T-helper 1 cell treated with Interleukin-12 subunit alpha and Interleukin-12 subunit beta and Interleukin-4 antibody, amounts not matched to agents 30 μg/mL and 1 μg/mL, for 36 hours (primary cell): ENCODE data around the gene IL17B.
"Not testable (repeated sequence)": the region's sequence is repeated elsewhere in the genome, so short reads cannot be mapped to it uniquely, and the experiment has no call there.

Experiments
- H3K27ac Mint-ChIP-seq: one replicate; pipeline ENCODE4 v1.8.0; 2021; ENCODE audit warnings: mild to moderate bottlenecking, mixed read lengths
- H3K27me3 Mint-ChIP-seq: one replicate; pipeline ENCODE4 v1.8.0; 2021; ENCODE audit warnings: low read depth, mixed read lengths
- H3K36me3 Mint-ChIP-seq: one replicate; pipeline ENCODE4 v1.8.0; 2021; ENCODE audit warnings: low read depth, mixed read lengths
- H3K4me1 Mint-ChIP-seq: one replicate; pipeline ENCODE4 v1.8.0; 2021; ENCODE audit warnings: low read depth, mixed read lengths
- H3K4me3 Mint-ChIP-seq: one replicate; pipeline ENCODE4 v1.8.0; 2021; ENCODE audit warnings: mild to moderate bottlenecking, moderate library complexity, mixed read lengths
- H3K9me3 Mint-ChIP-seq: one replicate; pipeline ENCODE4 v1.8.0; 2021; ENCODE audit warnings: mixed read lengths

IL17B gene

DNA sequence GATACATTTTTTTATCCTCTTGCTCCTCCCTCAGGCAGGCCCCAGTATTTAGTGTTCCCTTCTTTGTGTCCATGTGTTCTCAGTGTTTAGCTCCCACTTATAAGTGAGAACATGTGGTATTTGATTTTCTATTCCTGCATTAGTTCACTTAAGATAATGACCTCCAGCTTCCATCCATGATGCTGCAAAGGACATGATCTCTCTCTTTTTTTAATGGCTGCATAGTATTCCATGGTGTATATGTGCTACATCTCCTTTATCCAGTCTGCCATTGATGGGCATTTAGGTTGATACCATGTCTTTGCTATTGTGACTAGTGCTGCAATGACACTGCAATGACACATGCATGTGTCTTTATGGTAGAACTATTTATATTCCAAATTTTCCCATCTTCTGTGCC, 15.9 kb upstream of the IL17B start:
- not testable (repeated sequence) for H3K4me3 Mint-ChIP-seq, H3K36me3 Mint-ChIP-seq, H3K4me1 Mint-ChIP-seq, H3K9me3 Mint-ChIP-seq, H3K27ac Mint-ChIP-seq
- H3K27me3 Mint-ChIP-seq, result peaks cover 13% of the 10 kb centered on the region

DNA sequence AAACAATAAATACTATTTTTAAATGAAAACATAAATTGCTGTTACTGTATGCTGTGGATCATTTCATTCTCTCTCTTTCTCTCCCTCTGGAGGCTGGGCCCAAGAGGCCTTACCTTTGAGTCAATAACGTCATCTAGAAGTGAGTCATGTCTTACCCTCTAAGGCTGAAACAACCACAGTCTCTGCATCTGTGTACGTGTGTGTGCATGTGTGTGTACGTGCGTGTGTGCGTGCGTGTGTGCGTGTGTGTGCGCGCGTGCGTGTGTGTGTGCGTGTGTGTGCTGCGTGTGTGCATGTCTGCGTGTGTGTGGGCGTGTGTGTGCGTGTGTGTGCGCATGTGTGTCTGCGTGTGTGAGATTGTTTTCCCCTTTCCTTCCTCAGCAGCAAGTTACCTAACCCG, 13.6 kb upstream of the IL17B start:
- no peaks in the 10 kb centered on the region for H3K9me3 Mint-ChIP-seq
- peaks cover 6% of the 10 kb centered on the region for H3K27me3 Mint-ChIP-seq
- no peaks in the 10 kb centered on the region for H3K36me3 Mint-ChIP-seq
- no peak overlapping the region for H3K27ac Mint-ChIP-seq
- H3K4me3 Mint-ChIP-seq, result no peak overlapping the region
- H3K4me1 Mint-ChIP-seq, result no peaks in the 10 kb centered on the region

DNA sequence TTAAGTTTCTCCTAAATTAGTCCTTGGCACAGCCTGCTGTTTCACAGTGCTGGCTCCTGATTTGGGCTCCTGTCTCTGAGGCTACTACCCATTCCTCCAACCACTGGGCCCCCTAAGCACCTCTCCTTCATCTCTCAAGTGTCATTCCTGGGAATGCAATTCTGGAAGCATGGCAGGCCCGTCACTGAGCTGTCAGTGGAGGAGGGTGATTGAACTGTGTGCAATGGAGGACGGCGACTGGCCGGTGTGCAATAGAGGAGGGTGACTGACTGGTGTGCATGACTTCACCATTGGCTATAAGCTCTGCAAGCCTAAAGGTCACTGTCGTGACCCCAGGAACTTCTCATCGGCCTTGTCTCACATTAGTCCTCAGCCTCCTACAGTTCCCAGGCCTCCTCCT, 12.4 kb upstream of the IL17B start:
- no peaks in the 10 kb centered on the region for H3K4me1 Mint-ChIP-seq
- no peak overlapping the region for H3K4me3 Mint-ChIP-seq
- no peaks in the 10 kb centered on the region for H3K9me3 Mint-ChIP-seq
- H3K27ac Mint-ChIP-seq, result no peak overlapping the region
- H3K27me3 Mint-ChIP-seq, result peaks cover 10% of the 10 kb centered on the region
- no peaks in the 10 kb centered on the region for H3K36me3 Mint-ChIP-seq

DNA sequence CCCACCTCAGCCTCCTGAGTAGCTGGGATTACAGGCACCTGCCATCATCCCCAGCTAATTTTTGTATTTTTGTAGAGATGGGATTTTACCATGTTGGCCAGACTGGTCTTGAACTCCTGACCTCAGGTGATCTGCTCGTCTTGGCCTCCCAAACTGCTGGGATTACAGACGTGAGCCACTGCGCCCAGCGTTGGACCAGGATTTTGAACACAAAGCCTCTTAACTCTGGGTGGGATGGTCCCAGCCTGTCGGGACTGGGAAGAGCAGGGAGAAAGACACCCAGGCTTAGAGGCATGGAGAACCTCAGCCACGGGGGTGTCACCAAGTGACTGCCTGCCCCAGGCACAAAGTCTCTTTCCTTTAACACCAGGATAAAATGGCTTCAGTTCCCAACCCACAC, 12.0 kb upstream of the IL17B start:
- H3K4me3 Mint-ChIP-seq, H3K9me3 Mint-ChIP-seq, H3K27ac Mint-ChIP-seq, H3K4me1 Mint-ChIP-seq, H3K36me3 Mint-ChIP-seq, H3K27me3 Mint-ChIP-seq: not testable (repeated sequence)

DNA sequence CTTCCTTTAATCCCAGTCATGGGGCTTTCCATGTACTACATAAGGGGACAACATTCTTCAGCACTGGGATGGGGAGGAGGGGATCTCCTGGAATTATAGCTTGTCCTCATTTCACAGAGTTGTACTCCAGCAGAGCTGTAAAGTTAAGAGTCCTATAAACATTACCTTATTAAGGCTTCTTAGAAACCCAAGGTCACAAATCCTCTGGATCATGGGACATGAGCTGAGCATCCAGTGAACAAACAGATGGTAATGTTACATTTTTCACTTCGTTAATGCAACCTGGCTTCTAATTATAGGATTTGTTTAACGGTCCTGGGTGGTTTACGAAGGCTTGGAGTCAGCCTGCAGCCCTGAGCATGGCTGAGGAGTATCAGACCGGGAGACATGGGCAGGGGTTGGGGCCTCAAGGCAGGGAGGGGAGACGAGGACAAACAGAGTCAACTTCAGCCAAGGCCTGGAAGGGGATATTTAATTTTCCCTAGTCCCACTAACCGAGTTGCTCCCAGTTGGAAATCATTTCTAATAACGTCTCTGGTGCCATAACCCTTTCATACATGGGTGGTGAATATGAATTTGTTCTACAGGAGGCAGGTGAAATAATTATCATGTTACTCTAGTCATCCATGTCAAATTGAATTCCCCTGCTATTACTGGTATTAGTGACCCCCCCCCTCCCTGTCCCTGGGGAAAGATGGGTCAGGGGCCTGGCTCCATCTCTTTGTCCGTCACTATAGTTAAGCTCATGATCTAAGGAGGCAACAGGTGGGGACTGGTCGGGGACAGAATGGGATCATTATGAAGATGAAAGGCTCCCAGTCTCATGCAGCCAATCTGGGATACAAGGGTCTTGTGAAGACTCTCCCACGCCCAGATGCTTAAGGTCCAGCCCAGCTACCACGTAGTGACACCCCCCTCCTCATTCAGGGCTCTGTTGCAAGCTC, 10.7 kb upstream of the IL17B start:
- H3K36me3 Mint-ChIP-seq, result no peaks in the 10 kb centered on the region
- H3K9me3 Mint-ChIP-seq, result no peaks in the 10 kb centered on the region
- no peak overlapping the region for H3K27ac Mint-ChIP-seq
- H3K4me1 Mint-ChIP-seq, result no peaks in the 10 kb centered on the region
- H3K27me3 Mint-ChIP-seq, result peaks cover 7% of the 10 kb centered on the region
- no peak overlapping the region for H3K4me3 Mint-ChIP-seq

DNA sequence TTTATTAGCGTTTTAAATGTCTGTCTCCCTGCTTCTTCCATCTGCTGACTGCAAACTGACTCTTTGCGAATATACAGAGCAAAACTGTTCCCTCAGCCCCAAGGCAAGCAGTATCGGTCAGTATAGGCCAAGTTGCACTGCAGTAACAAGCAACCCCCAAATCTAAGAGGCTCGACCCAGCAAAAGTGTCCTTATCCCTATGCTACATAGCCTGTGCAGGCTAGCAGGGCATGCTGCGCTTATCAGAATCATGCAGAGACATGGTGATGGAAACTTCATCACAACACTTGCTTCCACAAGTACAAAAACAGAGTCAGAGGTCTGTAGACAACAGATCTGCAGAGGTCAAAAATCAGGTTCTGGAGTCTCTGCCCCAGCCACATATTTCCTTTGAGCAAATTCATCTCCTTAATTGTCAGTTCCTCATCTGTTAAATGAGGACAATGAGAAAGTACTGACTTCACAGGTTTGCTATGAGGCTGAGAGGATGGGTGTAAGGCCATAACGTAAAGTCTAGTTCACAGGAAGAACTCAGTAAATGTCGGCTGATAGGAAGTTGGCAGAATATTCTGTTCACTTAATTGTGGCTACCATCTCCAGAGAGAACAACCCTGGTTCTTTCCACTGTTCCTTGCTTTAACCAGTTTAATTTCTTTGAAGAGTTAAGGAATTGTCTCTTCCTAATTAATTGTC, 9.6 kb upstream of the IL17B start:
- Mint-ChIP-seq H3K27me3 (peaks cover 4% of the 10 kb centered on the region), H3K4me1 (no peaks in the 10 kb centered on the region), H3K27ac (no peak overlapping the region), H3K9me3 (no peaks in the 10 kb centered on the region), H3K4me3 (no peak overlapping the region), H3K36me3 (no peaks in the 10 kb centered on the region)

DNA sequence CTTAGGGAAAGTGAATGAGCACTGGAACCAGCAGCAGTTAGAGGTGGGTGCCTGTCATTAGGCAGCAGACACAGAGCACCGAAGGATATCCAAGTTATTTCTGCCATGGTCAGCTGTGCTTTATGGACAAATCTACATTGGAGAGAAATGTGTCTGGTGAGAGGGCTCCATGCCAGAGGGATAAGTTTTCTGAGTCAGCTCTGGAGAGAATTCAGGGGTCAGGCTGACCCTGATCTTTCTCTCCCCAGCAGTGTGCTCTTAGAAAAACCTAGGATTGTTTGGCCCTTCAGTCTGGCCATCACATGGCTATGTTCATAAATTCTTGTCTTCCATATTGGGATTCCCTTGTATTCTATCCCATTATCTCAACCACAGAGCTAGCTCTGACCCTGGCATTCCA, 8.9 kb upstream of the IL17B start:
- Mint-ChIP-seq H3K27ac (no peak overlapping the region), H3K9me3 (no peaks in the 10 kb centered on the region), H3K27me3 (peaks cover 4% of the 10 kb centered on the region), H3K36me3 (no peaks in the 10 kb centered on the region), H3K4me1 (no peaks in the 10 kb centered on the region), H3K4me3 (no peak overlapping the region)

DNA sequence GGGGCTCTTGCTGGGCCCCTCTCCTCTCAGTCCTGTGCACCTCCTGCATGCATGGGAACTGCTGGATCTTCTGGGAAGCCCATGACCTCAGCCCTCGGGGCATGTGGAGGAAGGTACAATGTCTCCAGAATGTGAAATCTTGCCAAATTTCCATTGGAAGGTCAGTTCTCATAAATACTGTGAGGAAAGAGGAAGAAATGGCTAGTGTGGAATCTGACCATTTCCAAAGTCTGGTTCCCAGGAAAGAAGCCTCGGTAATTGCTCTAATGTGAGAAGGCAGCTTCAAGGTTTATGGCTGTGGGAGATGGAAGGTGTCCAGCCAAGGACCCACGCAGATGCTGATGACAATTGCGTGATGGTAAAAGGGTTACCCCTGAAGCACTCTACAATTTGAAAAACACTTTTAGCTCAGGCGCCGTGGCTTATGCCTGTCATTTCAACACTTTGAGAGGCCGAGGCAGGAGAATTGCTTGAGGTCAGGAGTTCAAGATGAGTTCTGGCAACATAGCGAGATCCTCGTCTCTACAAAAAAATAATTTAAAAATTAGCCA, 8.1 kb upstream of the IL17B start:
- H3K27ac Mint-ChIP-seq, result no peak overlapping the region
- no peaks in the 10 kb centered on the region for H3K9me3 Mint-ChIP-seq
- no peaks in the 10 kb centered on the region for H3K36me3 Mint-ChIP-seq
- peaks cover 4% of the 10 kb centered on the region for H3K27me3 Mint-ChIP-seq
- H3K4me3 Mint-ChIP-seq, result no peak overlapping the region
- H3K4me1 Mint-ChIP-seq, result no peaks in the 10 kb centered on the region

DNA sequence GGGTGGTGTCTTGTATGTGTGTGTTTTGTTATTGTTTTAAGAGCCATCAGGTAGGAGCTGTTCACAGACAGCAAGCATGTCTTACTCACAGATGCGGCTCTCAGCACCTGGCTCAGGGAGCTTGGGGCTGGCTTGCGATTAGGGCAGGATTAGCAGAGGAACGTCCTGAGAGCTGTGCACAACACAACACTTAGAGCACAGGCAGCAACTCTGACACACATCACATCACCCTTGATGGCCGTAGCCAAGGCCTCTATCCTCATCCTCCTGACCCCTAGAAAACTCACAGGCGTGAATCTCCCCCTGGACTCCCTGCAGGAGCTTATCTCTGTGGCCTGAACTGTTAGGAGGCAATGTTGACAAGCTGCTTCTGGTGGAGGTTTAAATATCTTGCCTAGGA, 7.1 kb upstream of the IL17B start:
- no peaks in the 10 kb centered on the region for H3K9me3 Mint-ChIP-seq
- H3K27ac Mint-ChIP-seq, result no peak overlapping the region
- H3K27me3 Mint-ChIP-seq, result peaks cover 4% of the 10 kb centered on the region
- no peaks in the 10 kb centered on the region for H3K36me3 Mint-ChIP-seq
- no peaks in the 10 kb centered on the region for H3K4me1 Mint-ChIP-seq
- H3K4me3 Mint-ChIP-seq, result no peak overlapping the region

DNA sequence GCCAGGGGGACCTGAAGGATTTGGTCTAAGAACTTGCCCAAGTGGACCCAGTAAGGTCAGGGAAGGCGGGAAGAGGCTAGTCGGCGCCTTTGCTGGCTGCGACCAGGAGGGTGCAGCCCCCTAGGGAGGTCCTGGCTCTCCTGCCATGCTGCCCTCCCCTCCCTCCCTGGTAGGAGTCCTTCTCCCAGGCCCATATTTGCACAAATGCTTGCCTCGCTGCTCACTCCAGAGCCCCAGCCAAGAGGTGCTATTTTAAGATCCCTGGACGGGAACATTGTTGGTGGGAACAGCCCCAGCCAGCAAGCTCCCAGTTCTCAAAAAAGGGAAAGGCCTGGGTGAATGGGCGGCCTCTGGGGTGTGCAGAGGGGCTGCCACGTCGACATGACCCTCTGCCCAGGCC, 4.3 kb upstream of the IL17B start:
- H3K4me3 Mint-ChIP-seq, result no peak overlapping the region
- H3K9me3 Mint-ChIP-seq, result no peaks in the 10 kb centered on the region

DNA sequence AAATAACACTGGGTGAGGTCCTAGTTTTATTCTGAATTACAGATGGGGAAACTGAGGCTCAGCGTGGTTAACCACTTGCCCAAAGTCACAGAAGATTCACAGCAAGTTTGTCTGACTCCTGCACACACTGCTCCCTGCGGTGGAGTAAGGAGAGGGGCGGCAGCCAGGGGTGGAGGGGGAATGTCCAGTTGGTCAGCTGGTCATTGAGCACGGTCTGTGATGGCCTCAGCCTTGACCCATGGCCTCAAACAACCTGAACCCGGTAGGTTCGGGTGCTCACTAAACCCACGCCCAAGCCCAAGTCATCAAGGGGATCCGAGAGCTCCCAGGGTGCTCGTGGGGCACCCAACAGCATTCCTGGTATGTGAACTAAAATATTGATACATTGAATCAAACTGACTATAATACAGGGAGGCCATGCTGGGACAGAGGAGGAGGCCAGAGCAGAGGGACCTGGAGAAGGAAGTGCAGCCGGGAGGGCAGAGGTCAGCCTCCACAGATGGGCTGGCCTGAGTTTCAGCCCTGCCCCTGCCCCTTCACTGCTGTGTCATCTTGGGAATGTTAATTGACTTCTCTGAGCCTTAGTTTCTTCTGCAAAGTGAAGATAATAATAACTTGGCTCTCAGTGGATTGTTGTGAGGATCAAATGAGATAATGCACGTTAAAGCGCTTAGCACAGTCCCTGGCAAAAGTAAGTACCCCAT, 3.6 kb upstream of the IL17B start:
- no peaks in the 10 kb centered on the region for H3K9me3 Mint-ChIP-seq
- no peak overlapping the region for H3K27ac Mint-ChIP-seq
- no peaks in the 10 kb centered on the region for H3K36me3 Mint-ChIP-seq
- H3K4me3 Mint-ChIP-seq, result no peak overlapping the region
- H3K4me1 Mint-ChIP-seq, result no peaks in the 10 kb centered on the region
- peaks cover 4% of the 10 kb centered on the region for H3K27me3 Mint-ChIP-seq

More for the DNA sequence above, 4.3 kb upstream of the IL17B start:
- H3K27ac Mint-ChIP-seq, result no peak overlapping the region
- H3K4me1 Mint-ChIP-seq, result no peaks in the 10 kb centered on the region
- H3K27me3 Mint-ChIP-seq, result peaks cover 4% of the 10 kb centered on the region
- no peaks in the 10 kb centered on the region for H3K36me3 Mint-ChIP-seq

DNA sequence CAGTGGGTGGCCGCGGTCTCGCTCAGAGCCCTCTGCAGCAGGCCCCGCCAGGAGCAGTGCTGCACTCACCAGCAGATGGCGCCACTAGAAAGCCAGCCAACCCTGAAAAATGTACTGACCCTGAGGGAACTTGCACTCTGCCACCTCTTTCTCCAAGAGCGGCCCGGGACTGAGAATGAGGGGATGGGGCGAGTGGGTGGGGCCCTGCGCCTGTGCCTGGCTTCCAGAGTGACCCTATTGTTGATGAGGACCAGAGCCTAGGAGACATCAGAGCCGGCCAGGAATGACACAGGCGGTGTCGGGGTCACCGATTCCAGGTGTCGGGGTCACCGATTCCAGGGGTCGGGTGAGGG, 2.9 kb upstream of the IL17B start:
- Mint-ChIP-seq H3K4me1 (no peaks in the 10 kb centered on the region), H3K9me3 (no peaks in the 10 kb centered on the region), H3K36me3 (no peaks in the 10 kb centered on the region), H3K27ac (no peak overlapping the region), H3K27me3 (peaks cover 2% of the 10 kb centered on the region), H3K4me3 (no peak overlapping the region)

DNA sequence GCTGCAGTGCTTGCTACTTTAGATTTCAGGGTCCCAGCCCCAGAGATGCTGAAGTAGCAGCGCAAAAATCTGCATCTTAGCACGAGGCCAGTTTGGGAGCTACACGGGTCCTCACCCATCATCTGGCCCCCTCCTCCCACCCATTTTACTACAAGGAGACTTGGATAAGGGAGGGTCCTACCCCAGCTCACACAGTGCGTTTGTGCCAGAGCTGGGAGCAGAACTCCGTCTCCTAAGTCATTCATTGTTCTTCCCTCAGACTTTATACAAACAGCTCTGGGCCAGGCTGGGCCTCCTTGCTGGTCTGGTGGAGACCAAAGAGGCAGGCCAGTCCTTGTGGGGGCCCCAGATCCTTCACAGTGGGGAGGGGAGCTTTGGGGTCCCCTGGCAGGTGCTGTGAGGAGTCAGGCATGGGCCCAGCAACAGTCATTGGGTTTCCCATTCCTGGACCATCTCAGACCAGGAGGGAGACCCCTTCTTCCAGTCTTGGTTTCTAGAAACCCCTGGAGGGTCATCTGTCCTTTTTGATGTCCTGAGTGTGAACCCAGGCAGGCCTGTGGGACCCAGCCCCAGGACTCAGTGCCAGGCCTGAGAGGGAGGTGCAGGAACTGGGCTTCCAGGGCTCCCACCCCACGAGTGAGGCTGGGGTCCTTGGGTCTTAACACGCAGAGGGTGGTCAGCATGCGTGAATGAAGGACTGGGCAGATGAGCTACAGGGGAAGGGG, 2.3 kb upstream of the IL17B start:
- Mint-ChIP-seq H3K4me3 (no peak overlapping the region), H3K9me3 (no peaks in the 10 kb centered on the region), H3K4me1 (no peaks in the 10 kb centered on the region), H3K27me3 (no peaks in the 10 kb centered on the region), H3K27ac (no peak overlapping the region), H3K36me3 (no peaks in the 10 kb centered on the region)

DNA sequence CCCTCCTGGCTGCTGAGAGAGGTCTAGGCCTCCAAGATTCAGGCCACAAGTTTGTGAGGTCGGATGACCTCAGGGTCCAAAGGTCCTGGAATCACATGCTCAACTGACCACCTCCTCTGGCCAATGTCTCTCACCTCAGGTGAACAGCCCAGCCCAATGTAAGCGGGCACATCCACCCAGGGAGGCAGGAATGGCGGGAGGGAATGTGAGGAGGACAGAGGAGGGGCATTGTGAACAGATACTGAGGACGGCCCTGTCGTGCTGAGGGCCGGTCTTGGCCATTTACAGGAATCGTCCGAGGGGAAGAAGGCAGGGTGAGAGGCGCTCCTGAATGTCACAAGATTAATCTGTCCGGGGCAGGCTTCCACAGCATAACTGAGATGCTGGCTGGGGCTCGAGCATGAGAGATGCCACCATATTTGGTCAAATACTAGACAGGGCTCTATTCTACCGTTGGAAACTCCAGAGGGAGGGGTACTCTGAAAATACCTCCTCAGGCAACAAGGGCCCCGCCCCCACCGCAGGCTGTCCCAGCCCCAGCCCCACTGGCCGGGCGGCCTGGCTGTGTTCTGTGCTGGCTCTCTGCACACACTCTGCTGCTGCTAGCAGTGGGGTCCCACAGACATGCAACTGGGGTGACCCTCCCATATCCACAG, 1.5 kb upstream of the IL17B start:
- Mint-ChIP-seq H3K27ac (no peak overlapping the region), H3K27me3 (no peaks in the 10 kb centered on the region), H3K4me3 (no peak overlapping the region), H3K36me3 (no peaks in the 10 kb centered on the region), H3K9me3 (no peaks in the 10 kb centered on the region), H3K4me1 (no peaks in the 10 kb centered on the region)
